ENCODE measurements around the gene CYB561A3.
A peak's percentile ranks its signal among the peaks of the same experiment; 100 is the strongest.
"Not testable (repeated sequence)": the region's sequence is repeated elsewhere in the genome, so short reads cannot be mapped to it uniquely, and the experiment has no call there.

CYB561A3 gene, protein sequence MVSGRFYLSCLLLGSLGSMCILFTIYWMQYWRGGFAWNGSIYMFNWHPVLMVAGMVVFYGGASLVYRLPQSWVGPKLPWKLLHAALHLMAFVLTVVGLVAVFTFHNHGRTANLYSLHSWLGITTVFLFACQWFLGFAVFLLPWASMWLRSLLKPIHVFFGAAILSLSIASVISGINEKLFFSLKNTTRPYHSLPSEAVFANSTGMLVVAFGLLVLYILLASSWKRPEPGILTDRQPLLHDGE

DNA sequence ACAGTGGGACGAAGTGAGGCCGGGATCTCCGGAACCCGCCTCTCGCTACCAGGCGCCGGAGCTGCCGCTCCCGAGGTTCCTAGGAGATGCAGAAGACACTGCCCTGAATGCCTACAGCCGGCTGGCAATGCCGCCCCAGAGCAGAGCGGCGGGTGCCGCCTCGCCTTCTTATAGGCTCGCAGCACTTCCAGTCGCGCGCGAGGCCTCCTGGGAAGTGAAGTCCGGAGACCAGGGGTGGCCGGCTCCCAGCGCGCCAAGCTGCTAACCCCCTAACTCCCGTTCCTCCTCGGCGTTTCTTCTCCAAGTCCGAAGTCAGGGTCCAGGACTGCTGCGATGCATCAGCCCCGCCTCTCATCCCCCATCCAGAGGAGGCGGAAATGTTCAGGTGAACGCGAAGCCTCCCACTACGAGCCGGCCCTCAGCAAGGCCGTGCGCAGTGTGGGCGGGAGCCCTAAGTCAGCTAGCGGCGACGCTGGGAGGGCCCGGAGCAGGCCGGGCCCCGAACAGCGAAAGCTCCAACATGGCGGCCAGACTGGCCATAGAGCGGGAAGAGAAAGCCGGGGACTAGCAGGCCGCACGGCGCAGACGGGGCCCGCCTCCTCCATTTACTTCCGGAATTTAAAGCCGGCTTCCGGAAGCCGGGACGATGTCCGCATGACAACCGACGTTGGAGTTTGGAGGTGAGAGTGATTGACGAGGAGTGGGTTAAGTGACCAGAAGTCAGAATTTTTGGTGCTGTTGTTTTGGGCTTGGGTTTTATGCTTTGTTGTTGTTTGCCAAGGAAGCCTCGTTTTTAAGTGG lies at the start of gene CYB561A3, which contains the start of gene TMEM138:
TSS of gene CYB561A3 (minus strand) at position 142 of the 801 bp plus-strand sequence. CDS start 5,169 bp downstream, outside the sequence.
TSS of gene TMEM138 (plus strand) at position 634 of the 801 bp plus-strand sequence. CDS start 2,017 bp downstream, outside the sequence.
- DNase-seq: peak; percentile 98

DNA sequence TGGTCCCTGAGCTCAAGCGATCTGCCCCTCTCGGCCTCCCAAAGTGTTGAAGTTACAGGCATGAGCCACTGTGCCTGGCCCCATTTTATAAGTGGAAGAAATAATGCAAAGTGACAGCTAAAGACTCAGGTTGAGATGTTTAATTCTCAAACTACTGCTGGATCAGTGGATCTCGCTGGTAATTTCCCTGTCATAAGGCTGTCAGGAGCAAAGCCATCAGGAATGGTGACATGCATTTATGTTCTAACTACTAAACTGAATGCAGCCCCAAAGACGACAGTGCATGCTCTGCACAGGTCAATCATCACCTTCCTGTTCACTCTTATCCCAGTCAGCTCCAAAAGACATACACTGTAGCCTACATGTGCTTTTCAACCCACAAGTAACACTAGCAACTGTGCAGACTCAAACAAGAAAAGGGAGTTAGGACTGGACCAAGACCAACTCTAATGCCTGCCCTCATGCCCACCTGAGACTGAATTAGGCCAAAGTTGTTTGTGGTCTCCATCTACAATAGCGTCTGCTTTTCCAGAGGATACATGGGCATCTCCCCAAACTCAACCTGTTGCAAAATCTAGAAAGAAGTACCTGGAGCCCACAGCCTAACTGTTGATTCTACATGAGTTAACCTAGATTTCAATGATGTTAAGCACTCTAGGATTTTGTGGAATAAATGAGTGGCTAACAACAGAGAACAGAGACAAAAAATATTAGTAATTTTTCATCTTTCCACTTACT lies 45.5 kb upstream of the CYB561A3 start:
- DNase-seq: no peak

DNA sequence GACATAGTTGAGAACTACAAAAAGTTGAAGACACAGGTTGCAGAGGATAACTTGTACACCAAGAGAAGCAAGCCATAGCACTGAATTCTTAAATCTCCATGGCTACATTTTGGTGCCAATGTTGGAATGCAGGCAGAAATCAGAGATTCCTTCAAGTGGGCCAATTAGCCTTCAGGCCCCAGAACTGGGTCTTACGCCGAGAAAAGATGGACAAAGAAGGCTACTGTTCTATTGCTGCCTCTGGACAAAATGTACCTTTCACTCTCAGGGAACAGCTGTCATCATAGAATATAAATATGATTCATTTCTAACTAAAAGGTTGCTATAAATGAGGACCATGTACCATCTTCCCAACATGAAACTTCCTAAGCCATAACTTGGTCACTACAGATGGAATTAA lies 44.4 kb upstream of the CYB561A3 start:
- DNase-seq: no peak

DNA sequence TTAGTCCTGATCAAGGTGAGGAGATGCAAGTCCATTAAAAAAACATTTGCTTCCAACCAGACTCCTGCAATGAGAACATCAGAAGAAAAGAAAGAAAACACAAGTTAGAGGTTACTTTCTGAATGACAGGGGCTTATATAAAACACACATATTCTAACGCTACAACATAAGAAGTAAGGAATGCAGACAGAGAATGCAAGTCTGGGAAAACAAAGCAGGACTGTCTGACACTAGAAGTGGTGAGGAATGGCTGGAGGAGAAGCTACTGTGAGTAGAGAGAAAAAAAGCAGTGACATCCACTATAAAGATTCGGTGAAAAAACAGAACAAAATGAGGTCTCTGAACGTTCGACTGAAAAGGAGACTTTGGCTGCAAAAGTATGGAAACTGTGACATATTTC lies 43.0 kb upstream of the CYB561A3 start:
- no peak for DNase-seq

DNA sequence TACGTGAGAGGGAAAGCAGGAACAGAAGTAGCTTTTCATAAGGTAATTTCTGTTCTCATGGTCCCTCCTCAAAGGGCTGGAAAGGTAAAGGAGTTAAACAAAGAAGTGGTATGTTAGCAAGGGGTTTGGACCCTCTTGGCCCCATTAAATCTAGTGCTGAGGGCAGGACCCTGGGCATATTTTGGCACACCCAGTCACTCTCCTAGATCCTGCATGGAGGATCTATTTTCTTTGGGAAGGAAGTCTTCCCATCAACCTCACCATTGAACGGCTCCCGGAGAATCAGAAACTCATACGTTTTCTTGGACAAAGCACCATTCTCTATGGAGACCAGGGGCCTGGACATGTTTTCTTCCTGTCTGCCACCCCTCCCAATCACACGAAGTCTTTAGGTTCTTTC lies 42.4 kb upstream of the CYB561A3 start:
- no peak for DNase-seq

DNA sequence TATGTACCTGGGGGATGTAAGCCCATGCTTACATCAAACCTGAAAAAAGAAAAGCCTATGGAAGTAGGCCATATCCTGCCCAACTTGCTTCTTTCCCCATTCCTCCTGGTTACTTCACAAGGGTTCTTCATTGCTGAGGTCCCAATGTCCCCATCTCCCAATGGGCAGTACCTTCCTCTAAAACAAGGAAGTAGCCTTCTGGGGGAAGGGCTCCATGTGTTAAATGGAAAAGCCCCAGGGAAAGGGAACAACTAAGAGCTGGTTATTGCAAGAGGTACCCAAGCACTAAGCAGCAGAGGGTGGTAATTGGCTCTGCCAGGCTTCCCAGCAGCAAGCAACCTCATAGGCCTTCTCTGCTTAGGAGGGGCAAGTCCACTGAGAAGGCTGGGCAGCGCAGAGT lies 42.0 kb upstream of the CYB561A3 start:
- peak; percentile 67 to 78 (median 69) for DNase-seq

DNA sequence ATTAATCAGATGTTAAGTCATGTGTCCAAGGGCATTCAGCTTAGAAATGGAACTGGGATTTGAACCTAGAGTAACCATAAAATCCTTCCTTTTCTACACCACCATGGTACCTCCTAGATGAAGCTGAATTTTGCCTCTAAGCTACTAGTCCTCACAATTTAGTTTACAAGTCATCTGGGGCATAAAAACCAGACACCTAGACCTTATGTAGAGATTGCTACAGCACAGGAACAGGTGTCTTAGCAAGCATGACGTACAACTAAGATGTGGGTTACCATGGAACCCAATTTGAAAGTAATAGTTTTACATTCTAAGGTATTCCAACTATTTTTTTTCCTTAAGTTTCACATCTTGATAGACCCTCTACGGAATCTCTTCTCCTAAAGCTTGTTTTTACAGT lies 39.9 kb upstream of the CYB561A3 start:
- no peak for DNase-seq

DNA sequence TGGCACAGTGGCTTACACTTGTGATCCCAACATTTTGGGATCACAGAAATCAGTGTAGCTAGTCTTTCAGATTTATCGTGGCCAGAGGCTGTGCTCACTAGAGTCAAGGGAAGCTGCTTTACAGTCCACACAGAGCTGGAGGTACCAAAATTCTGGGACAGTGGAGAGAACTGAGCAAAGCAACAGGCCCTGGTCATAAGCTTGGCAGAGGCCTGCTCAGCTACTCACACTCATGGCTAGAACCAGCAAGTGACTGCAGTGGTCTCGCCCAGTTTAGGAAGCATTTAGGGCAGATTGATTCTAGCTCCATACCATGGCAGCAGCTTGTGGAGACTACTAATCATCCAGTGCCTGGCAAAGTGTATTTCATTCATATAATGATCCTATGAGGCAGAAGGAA lies 39.5 kb upstream of the CYB561A3 start:
- DNase-seq: no peak

DNA sequence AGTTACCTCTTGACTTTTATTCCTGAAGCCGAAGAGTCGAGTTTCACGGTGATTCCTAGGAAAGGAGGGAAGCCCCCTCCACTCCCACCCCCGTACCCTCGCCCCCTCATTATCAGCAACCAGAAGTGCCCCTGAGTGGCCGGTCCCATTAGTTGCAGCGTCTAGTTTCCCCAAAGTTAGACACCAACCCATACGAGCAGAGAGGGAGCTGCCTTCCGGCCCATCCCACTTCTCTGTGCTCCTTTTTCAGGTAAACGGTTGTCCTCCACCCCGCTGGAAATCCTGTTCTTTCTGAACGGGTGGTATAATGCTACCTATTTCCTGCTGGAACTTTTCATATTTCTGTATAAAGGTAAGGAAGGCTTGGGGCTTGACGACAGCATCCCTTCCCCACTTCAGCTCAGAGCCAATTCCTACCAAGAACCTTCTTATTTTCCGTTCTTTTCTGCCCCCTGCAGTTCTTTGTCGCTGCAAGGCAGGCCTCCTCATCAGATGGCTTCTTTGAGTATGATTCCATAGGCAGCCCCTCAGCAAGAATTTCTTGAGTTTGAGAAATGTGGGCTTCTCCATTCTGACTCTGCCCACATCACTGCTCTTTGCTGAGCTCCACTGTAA lies 31.4 kb upstream of the CYB561A3 start:
- DNase-seq: peak in 2 of 3 donors; percentile 10 to 19

DNA sequence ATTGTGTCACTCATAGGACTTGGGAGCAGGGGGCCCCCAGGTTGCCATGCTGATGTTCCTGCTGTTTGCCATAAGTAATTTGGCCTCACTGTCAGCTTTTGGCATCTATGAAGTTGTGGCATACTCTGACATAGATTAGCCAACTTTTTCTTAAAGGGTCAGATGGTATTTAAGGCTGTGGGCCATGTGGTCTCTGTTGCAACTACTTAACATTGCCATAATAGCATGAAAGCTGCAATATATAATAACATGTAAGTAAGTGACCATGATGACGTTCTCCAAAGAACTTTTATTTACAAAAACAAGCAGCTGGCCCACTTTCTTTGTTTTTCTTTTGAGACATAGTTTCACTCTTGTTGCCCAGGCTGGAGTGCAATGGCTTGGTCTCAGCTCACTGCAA lies 28.5 kb upstream of the CYB561A3 start:
- DNase-seq: no peak

DNA sequence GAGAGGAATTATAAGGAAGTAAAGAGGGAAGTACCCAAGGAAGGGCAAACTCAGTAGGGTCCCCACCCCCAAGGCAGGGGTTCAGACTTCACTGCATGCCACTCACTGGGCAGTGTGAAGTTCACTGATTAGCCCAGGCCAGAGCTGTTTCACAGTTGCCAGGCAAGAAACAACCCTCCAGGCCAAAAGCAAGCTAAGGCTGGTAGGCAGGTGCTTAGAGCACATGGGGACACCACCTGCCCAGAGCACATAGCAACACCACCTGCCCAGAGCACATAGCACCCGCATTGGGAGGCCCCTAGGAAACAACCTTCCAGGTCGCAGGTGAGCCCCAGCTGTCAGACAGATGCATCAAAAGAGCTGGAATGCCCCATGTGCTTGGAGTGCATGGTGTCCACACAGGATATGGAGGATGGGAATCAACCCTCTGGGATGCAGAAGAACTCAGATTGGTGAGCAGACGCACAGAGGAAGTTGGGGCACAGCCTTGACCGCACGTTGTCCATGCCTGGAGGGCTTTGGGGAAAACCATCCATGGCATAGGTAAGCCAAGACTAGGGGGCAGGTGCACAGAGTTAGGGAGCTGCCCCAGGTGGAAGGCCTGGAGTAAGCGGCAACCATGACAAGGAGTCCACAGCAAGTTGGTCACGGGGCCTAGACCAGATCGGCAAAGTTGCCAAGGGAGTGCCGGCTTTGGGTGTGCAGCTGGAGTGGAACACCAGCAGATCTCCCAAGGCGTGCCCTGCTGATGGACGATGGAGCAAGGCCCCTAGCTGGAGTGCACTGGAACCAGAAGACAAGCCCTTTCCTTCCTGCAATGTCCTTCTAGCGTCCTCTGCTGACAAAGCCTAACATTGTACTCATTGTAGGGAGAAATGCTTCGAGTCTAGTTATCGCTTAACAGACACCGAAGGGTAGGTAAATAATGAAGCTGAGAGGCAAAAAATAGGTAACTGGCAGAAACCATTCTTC lies 22.9 kb upstream of the CYB561A3 start:
- peak; percentile 48 to 49 (median 49) for DNase-seq

DNA sequence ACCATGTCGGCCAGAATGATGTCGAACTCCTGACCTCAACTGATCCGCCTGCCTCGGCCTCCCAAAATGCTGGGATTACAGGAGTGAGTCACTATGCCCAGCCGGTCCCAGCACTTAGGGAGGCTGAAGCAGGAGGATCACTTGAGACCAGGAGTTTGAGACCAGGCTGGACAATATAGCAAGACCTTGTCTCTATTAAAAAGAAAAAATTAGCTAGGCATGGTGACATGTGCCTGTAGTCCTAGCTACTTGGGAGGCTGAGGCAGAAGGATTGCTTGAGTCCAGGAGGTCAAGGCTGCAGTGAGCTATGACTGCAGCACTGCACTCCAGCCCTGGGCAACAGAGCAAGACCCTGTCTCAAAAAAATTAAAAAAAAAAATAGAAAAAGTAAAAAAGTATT lies 22.2 kb upstream of the CYB561A3 start:
- not testable (repeated sequence) for DNase-seq

DNA sequence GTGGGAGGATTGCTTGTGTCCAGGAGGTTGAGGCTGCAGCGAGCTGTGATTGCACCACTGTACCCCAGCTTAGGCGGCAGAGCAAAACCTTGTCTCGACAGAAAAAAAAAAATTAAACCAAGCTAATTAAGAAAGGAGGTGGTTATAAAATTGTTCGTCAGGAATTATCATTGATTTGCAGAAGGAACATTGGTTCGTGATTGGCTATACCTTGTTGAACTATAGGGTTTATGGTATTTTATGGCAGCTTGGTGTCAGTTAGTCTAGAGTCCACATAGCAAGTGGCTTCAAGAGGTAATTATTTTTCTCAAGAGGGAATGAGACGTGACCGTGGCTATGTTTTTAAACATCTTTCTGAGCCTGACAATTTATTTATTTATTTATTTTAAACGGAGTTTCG lies 19.2 kb upstream of the CYB561A3 start:
- no peak for DNase-seq

DNA sequence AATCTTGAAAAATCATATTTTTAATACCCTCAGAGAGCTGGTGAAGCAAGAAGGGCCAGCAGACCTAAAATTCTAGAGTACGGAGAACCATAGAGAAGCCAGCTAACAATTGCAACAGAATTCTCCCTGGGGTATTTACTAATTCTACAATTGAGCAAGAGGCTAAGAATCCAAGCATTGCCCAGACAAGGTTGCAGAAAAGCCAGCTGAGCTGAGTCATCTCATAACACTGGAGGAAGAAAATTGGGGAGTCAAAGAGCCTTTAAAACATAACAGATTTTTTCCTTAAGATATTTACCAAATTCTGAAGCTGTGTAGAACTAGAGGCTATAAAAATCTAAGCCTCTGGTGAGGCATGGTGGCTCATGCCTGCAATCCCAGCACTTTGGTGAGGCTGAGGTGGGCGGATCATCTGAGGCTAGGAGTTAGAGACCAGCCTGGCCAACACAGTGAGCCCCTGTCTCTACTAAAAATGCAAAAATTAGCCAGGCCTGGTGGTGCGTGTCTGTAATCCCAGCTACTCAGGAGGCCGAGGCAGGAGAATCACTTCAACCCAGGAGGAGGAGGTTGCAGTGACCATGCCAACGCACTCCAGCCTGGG lies 17.1 kb upstream of the CYB561A3 start:
- DNase-seq: peak; percentile 83 to 96 (median 95)

DNA sequence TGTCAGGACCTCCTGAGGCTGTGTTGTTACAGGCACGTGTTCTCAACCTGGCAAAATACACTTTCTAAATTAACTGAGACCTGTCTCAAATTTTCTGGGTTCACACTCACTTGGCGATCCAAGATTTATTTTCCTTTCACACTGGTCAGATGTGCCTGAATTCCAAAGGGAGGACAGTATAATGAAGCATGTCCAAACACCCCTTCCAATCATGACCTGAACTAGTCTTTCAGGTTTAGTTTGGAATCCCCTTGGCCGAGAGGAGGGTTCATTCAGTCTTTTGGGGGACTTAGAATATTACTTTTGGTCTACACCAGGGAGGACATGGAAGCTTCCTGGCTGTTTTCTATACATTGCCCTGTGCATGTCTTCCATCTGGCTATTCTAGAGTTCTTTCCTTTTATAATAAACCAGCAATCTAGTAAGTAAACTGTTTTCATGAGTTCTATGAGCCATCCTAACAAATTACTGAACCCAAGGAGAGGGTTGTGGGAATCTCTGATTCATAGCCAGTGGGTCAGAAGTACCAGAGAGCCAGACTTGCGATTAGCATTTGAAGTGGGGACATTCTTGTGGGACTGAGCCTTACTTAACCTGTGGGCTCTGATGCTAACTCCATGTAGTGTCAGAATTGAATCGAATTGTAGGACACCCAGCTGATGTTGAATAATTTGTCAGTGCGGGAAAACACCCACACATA lies 15.9 kb upstream of the CYB561A3 start:
- peak in 1 of 3 donors; percentile 31 for DNase-seq

DNA sequence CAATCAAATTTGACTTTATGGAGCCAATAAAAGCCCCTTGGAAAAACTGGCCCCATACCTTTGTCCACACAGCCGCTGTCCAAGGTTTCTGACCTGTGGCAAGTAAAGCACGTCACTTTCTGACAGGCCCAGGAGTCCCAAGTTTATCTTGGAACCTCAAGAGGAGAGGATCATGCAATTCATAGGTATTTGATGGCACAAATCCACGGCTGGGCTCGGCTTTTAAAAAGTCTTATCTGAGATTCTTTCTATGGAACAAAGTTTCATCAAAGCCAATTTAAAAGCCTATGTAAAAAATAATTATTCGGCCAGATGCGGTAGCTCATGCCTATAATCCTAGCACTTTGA lies 14.1 kb upstream of the CYB561A3 start:
- no peak for DNase-seq

DNA sequence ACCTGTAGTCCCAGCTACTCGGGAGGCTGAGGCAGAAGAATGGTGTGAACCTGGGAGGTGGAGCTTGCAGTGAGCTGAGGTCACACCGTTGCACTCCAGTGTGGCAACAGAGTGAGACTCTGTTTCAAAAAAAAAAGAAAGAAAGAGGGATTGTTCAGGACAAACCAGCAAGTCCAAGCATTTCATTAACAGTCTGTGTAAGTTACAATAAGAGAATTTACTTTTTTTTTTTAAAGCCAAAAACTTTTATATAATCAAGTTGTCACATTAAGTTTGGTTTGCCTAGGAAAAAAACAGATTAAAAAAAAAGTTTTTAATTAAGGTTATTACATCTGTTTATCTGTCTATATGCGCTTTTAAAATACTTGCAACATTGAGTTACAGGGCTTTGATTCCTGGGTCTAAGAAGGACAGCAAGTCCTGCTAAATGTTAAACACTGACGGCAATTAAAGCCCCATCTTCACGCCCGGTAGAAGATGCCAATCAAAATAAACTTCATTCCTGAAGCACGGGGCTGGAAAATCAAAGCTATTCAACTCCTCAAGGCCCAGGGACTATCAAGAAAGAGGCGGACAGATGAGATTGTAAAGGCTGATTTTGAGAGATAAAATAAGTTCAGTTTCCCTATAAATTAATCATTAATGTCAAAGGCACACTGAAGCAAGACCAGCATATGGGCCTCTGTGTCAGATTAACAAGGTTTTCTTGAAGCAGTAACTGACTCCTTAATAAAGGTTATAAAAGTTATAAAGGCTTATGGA lies 11.2 kb upstream of the CYB561A3 start:
- no peak for DNase-seq

DNA sequence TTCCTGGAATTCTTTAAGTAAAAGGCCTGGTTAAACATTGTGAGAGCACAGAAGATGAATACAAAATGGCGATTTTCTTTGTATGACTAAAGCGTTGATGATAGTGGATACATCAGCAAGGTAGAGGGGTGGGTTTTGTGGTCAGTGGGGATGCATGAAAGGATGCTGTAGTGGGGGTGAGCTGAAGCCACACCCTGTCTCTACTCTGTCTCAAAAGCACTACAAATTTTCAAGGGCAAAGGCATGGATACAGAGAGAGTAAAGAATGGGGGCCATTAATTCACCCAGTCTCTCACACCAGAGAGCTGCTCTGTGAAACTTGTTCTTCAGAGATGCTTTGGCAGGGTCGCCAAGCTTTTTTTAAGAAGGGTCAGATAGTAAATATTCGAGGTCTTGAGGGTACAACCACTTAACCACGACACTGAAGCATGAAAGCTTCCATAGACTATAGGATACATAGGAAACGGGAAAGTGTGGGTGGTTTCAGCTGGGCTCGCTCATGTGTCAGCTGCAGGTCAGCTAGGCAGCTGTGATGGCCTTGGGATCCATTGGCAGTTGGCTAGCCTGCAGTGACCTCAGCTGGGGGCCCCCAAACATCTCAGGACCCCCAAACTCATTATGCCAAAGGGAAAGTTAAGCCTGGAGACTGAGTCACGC lies 8.8 kb upstream of the CYB561A3 start:
- no peak for DNase-seq
